ENCODE data around the gene THADA.

Gene THADA

GRCh38 chr2:43379494-43379893 is 216.3 kb downstream of the THADA start:
- peaks cover 4% of the 10 kb centered on the region; the same call in 1 of the 2 replicates for H3K36me3 ChIP-seq (ENCODE audit: insufficient read depth, low read length)
- H3K9ac ChIP-seq (ENCODE audit: low read depth, low read length), result no peak overlapping the region
- H2AFZ ChIP-seq (ENCODE audit: low read depth, low read length), result no peak overlapping the region
- no peaks in the 10 kb centered on the region for H3K27me3 ChIP-seq (ENCODE audit: insufficient read depth, low read length, poor library complexity)
- 0 out of 2 replicates have a peak, but pooled peaks cover 4% of the 10 kb centered on the region for H4K20me1 ChIP-seq (ENCODE audit: insufficient read depth, low read length)
- ATAC-seq (ENCODE audit: insufficient read depth, low read depth) (no peak), DNase-seq (no peak)
- no peak overlapping the region for H3K27ac ChIP-seq (ENCODE audit: low read length)
- TF ChIP-seq CTCF (IDR thresholded peaks at IDR 0.05; ENCODE audit: borderline replicate concordance, extremely low read depth, low read length, poor library complexity, severe bottlenecking) (no peak), EZH2 (IDR thresholded peaks at IDR 0.05; ENCODE audit: borderline replicate concordance, low read depth, low read length, severe bottlenecking) (no peak)
- H3K4me2 ChIP-seq (ENCODE audit: insufficient read depth, low read length), result no peak overlapping the region
- H3K79me2 ChIP-seq (ENCODE audit: insufficient read depth, low read length), result no peaks in the 10 kb centered on the region
- H3K4me1 ChIP-seq (ENCODE audit: insufficient read depth, low read length), result no peaks in the 10 kb centered on the region
- no peaks in the 10 kb centered on the region for H3K9me3 ChIP-seq (ENCODE audit: insufficient read depth, low read length, severe bottlenecking)
- no peak overlapping the region for H3K4me3 ChIP-seq (ENCODE audit: low read depth in 1 of 2, low read length in 2 of 2)

GRCh38 chr2:43377327-43377726 is 218.5 kb downstream of the THADA start:
- TF ChIP-seq CTCF (IDR thresholded peaks at IDR 0.05; ENCODE audit: borderline replicate concordance, extremely low read depth, low read length, poor library complexity, severe bottlenecking), result no peak
- TF ChIP-seq EZH2 (IDR thresholded peaks at IDR 0.05; ENCODE audit: borderline replicate concordance, low read depth, low read length, severe bottlenecking), result no peak
- no peaks in the 10 kb centered on the region for H3K9me3 ChIP-seq (ENCODE audit: insufficient read depth, low read length, severe bottlenecking)
- H3K79me2 ChIP-seq (ENCODE audit: insufficient read depth, low read length), result no peaks in the 10 kb centered on the region
- no peak overlapping the region for H3K9ac ChIP-seq (ENCODE audit: low read depth, low read length)
- H3K4me1 ChIP-seq (ENCODE audit: insufficient read depth, low read length), result no peaks in the 10 kb centered on the region
- 0 out of 2 replicates have a peak, but pooled peaks cover 4% of the 10 kb centered on the region for H4K20me1 ChIP-seq (ENCODE audit: insufficient read depth, low read length)
- DNase-seq, result no peak
- no peak for ATAC-seq (ENCODE audit: insufficient read depth, low read depth)
- no peak overlapping the region for H3K4me3 ChIP-seq (ENCODE audit: low read depth in 1 of 2, low read length in 2 of 2)
- H2AFZ ChIP-seq (ENCODE audit: low read depth, low read length), result no peak overlapping the region
- H3K4me2 ChIP-seq (ENCODE audit: insufficient read depth, low read length), result no peak overlapping the region
- peaks cover 4% of the 10 kb centered on the region; the same call in 1 of the 2 replicates for H3K36me3 ChIP-seq (ENCODE audit: insufficient read depth, low read length)
- no peak overlapping the region for H3K27ac ChIP-seq (ENCODE audit: low read length)
- H3K27me3 ChIP-seq (ENCODE audit: insufficient read depth, low read length, poor library complexity), result no peaks in the 10 kb centered on the region

DNA sequence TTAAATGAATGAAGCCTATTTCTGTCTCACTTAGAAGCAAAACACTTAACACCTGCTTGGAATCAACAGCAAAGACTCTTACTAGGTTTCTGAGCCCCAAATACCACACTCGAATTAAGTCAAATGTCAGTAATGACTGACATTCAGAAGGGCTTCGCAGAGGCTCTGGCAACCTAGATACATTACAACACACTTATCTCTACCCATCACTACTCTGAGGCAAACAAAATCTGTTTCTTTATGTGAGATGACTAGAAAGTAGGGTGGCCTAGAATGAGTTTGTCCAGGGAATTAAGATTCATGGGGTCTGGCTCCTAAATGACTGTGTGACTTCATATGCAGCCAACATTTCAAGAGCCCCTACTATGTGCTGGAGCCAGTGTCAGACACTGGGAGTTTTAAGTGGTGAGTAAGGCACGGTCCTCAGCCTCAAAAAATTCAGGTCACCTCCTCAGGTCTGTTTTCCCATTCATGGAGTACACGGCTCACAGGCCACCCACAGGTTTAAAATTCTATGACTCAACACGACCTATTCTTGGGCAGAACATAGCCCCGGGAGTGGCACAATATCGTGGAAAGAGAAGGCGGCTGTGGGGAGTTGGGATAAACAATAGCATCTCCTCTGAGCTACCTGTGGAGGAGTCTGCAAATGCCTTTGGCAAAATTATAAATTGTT is 219.2 kb downstream of the THADA start:
- Histone ChIP-seq H3K36me3 (ENCODE audit: insufficient read depth, low read length) (peaks cover 1% of the 10 kb centered on the region; the same call in 1 of the 2 replicates), H4K20me1 (ENCODE audit: insufficient read depth, low read length) (0 out of 2 replicates have a peak, but pooled peaks cover 4% of the 10 kb centered on the region), H3K4me3 (ENCODE audit: low read depth in 1 of 2, low read length in 2 of 2) (no peak overlapping the region), H3K9me3 (ENCODE audit: insufficient read depth, low read length, severe bottlenecking) (no peaks in the 10 kb centered on the region), H3K27ac (ENCODE audit: low read length) (no peak overlapping the region), H3K4me2 (ENCODE audit: insufficient read depth, low read length) (no peak overlapping the region), H3K9ac (ENCODE audit: low read depth, low read length) (no peak overlapping the region), H2AFZ (ENCODE audit: low read depth, low read length) (no peak overlapping the region), H3K79me2 (ENCODE audit: insufficient read depth, low read length) (no peaks in the 10 kb centered on the region), H3K27me3 (ENCODE audit: insufficient read depth, low read length, poor library complexity) (no peaks in the 10 kb centered on the region), H3K4me1 (ENCODE audit: insufficient read depth, low read length) (no peaks in the 10 kb centered on the region)
- ATAC-seq (ENCODE audit: insufficient read depth, low read depth) (no peak), DNase-seq (no peak)
- no peak for TF ChIP-seq CTCF (IDR thresholded peaks at IDR 0.05; ENCODE audit: borderline replicate concordance, extremely low read depth, low read length, poor library complexity, severe bottlenecking)
- no peak for TF ChIP-seq EZH2 (IDR thresholded peaks at IDR 0.05; ENCODE audit: borderline replicate concordance, low read depth, low read length, severe bottlenecking)
